Endothelial cell of umbilical vein (primary cell): Measurements from ENCODE around the gene GALNT9. TPM values are rescaled to one million over a fixed set of nuclear protein-coding genes. Genes with fewer than 3 reads are reported as not detected.
"Not testable (repeated sequence)": the region's sequence is repeated elsewhere in the genome, so short reads cannot be mapped to it uniquely, and the experiment has no call there.

ENCODE experiments used
- BruUV-seq: library from RNA; stranded (reverse); fragments of 400-500 nt; replicated peaks from 2 replicates; lab custom pipeline; 2021; lab: Mats Ljungman, UMichigan
- CTCF ChIA-PET: fragments of 300-600, 350-600 bp; sonication (Branson Sonifier 250); formaldehyde crosslinking; loops from one replicate; lab custom pipeline; 2021; ENCODE audit warnings: antibody characterized with exemption, inconsistent platforms; lab: Charles Lee
- POLR2A ChIA-PET: fragments of 300-600, 350-600 bp; sonication (Branson Sonifier 250); formaldehyde crosslinking; loops from one replicate; lab custom pipeline; 2021; ENCODE audit warnings: antibody characterized with exemption, inconsistent platforms; lab: Charles Lee
- DNase-seq: peaks from one replicate; pipeline ENCODE4 v3.0.0-alpha.2; 2011; ENCODE audit warnings: low read depth, low spot score
- FAIRE-seq: peaks from 2 replicates; lab custom pipeline; 2011; peaks lifted over from hg19 to GRCh38; lab: Jason Lieb, UNC
- H2AFZ ChIP-seq: 2 replicates; pipeline ENCODE4 v1.6.0; 2012; ENCODE audit warnings: low read depth, low read length, control low read depth, inconsistent platforms
- H3K27ac ChIP-seq: 2 replicates; pipeline ENCODE4 v1.5.1; 2011; ENCODE audit warnings: low read depth, mild to moderate bottlenecking, control low read depth, low read length, moderate library complexity; ENCODE audit not compliant: insufficient read depth
- H3K27me3 ChIP-seq, 2 experiments: 2 replicates each; pipeline versions ENCODE4 v1.6.0 to v1.6.1; 2011; ENCODE audit warnings: low read length in 2 of 2, mixed read lengths in 1 of 2; ENCODE audit not compliant: control insufficient read depth in 2 of 2, insufficient read depth in 2 of 2
- H3K36me3 ChIP-seq, 2 experiments: 2 replicates in 1 of 2; 3 replicates in 1 of 2; pipeline ENCODE4 v1.5.1; 2011; ENCODE audit warnings: low read length in 2 of 2, mild to moderate bottlenecking in 1 of 2, moderate library complexity in 1 of 2; ENCODE audit not compliant: control insufficient read depth in 2 of 2, insufficient read depth in 2 of 2; ENCODE audit errors: extremely low read depth in 1 of 2
- H3K4me1 ChIP-seq: 3 replicates; pipeline ENCODE4 v1.5.1; 2011; ENCODE audit warnings: mild to moderate bottlenecking, low read length; ENCODE audit not compliant: control insufficient read depth, insufficient read depth; ENCODE audit errors: extremely low read depth
- H3K4me2 ChIP-seq: 2 replicates; pipeline ENCODE4 v1.6.1; 2011; ENCODE audit warnings: low read length, control low read depth, mixed read lengths; ENCODE audit not compliant: insufficient read depth
- H3K4me3 ChIP-seq, 3 experiments: fragments of 200-600 bp in 1 of 3; sonication (generic), shearing (Covaris generic) in 1 of 3; replicated peaks in 1 of 3; 2 replicates each; pipeline ENCODE4 v1.5.1; 2011 to 2016; ENCODE audit warnings: control low read depth in 3 of 3, low read length in 3 of 3, mild to moderate bottlenecking in 2 of 3, inconsistent platforms in 1 of 3, low read depth in 1 of 3, moderate library complexity in 1 of 3; ENCODE audit not compliant: insufficient read depth in 1 of 3
- H3K79me2 ChIP-seq: 2 replicates; pipeline ENCODE4 v1.6.0; 2012; ENCODE audit warnings: low read length, inconsistent platforms; ENCODE audit not compliant: control insufficient read depth, insufficient read depth
- H3K9ac ChIP-seq: replicated peaks from 2 replicates; pipeline ENCODE3; 2011; ENCODE audit warnings: low read length, control low read depth; ENCODE audit not compliant: insufficient read depth; ENCODE audit errors: extremely low read depth
- H3K9me1 ChIP-seq: replicated peaks from 3 replicates; pipeline ENCODE4 v1.6.0; 2011; ENCODE audit warnings: mild to moderate bottlenecking, low read length; ENCODE audit not compliant: control insufficient read depth, insufficient read depth; ENCODE audit errors: extremely low read depth
- H3K9me3 ChIP-seq: replicated peaks from 2 replicates; pipeline ENCODE4 v1.5.1; 2012; ENCODE audit warnings: low read length, inconsistent platforms; ENCODE audit not compliant: control insufficient read depth, insufficient read depth
- H4K20me1 ChIP-seq: replicated peaks from 2 replicates; pipeline ENCODE3; 2011; ENCODE audit warnings: mild to moderate bottlenecking, low read length; ENCODE audit not compliant: control insufficient read depth, insufficient read depth; ENCODE audit errors: extremely low read depth
- CTCF ChIP-seq, 2 donors: IDR thresholded peaks; 1 replicate in 1 of 2; 2 replicates in 1 of 2; pipeline ENCODE4 v1.5.1; 2011; ENCODE audit warnings: low read length in 2 of 2, mild to moderate bottlenecking in 2 of 2, moderate library complexity in 2 of 2, control low read depth in 1 of 2, inconsistent platforms in 1 of 2, low read depth in 1 of 2; ENCODE audit not compliant: insufficient read depth in 1 of 2; ENCODE audit errors: extremely low read depth in 1 of 2
- EZH2 ChIP-seq: IDR thresholded peaks from 2 replicates; pipeline ENCODE4 v1.6.1; 2012; ENCODE audit warnings: borderline replicate concordance, low read depth, mild to moderate bottlenecking, moderate library complexity, low read length, inconsistent platforms; ENCODE audit not compliant: severe bottlenecking
- FOS ChIP-seq: IDR thresholded peaks from 2 replicates; pipeline ENCODE4 v1.6.1; 2011; ENCODE audit warnings: mild to moderate bottlenecking, low read length, moderate library complexity, borderline replicate concordance; ENCODE audit not compliant: insufficient read depth
- GATA2 ChIP-seq: IDR thresholded peaks from 2 replicates; pipeline ENCODE4 v1.7.0; 2011; ENCODE audit warnings: low read depth, mild to moderate bottlenecking, moderate library complexity, mixed read lengths, low read length; ENCODE audit not compliant: insufficient read length, insufficient read depth
- JUN ChIP-seq: IDR thresholded peaks from 2 replicates; pipeline ENCODE4 v1.6.1; 2011; ENCODE audit warnings: borderline replicate concordance, low read depth; ENCODE audit not compliant: insufficient read length, insufficient read depth
- MAX ChIP-seq: IDR thresholded peaks from 2 replicates; pipeline ENCODE4 v1.6.1; 2011; ENCODE audit not compliant: insufficient read depth, insufficient read length
- MYC ChIP-seq: IDR thresholded peaks from one replicate; pipeline ENCODE4 v1.6.1; 2011; ENCODE audit warnings: mild to moderate bottlenecking, low read depth, low read length
- POLR2A ChIP-seq: IDR thresholded peaks from 2 replicates; pipeline ENCODE4 v1.6.1; 2012; ENCODE audit warnings: low read depth, mild to moderate bottlenecking, control low read depth, low read length
- POLR2AphosphoS5 ChIP-seq: IDR thresholded peaks from 2 replicates; pipeline ENCODE4 v1.6.1; 2012; ENCODE audit warnings: low read depth, mild to moderate bottlenecking, control low read depth, low read length, moderate library complexity; ENCODE audit not compliant: insufficient read depth
- dilution Hi-C: fragments of 300-500 bp; cut with MboI; formaldehyde crosslinking; loops from one replicate; pipeline ENCODE4 v1.15.0; 2019; ENCODE audit warnings: low sequenced_read_pairs; ENCODE audit not compliant: extremely low pct_ligation_motif_present
- intact Hi-C: fragments of 100-400 bp; cut with micrococcal nuclease; formaldehyde crosslinking; loops from one replicate; pipeline ENCODE4 v1.10.0; 2022
- polyA plus RNA-seq, 4 experiments: library from polyadenylated mRNA; depleted of rRNA in 3 of 4; stranded (reverse) in 3 of 4; unstranded in 1 of 4; fragments of >200 nt; gene quantifications; 2 replicates each; pipeline versions ENCODE4 v1.2.1 to v1.2.3, GENCODE V29; 2011 to 2012; ENCODE audit warnings: missing spikeins in 1 of 4
- total RNA-seq: library from RNA; stranded (reverse); gene quantifications from 2 replicates; pipeline ENCODE4 v1.2.3, GENCODE V29; 2021

Gene GALNT9
- total and polyA plus RNA-seq, 2 donors (not counting 3 experiments of a cell fraction or from before 2014, with no cell fraction given) = 0.14 to 0.73 TPM

GRCh38 chr12:132253698-132254480 lies 75.5 kb downstream of the GALNT9 start:
- Histone ChIP-seq H3K9ac (no peak overlapping the region), H3K27ac (no peak overlapping the region), H3K36me3 (no peaks in the 10 kb centered on the region), H3K79me2 (no peaks in the 10 kb centered on the region), H3K9me1 (no peaks in the 10 kb centered on the region), H3K9me3 (no peaks in the 10 kb centered on the region), H3K4me1 (no peaks in the 10 kb centered on the region), H2AFZ (no peak overlapping the region), H4K20me1 (no peaks in the 10 kb centered on the region), H3K4me3 (no peak overlapping the region), H3K27me3 (no peaks in the 10 kb centered on the region), H3K4me2 (no peak overlapping the region)
- intact Hi-C loops (no loop called here), dilution Hi-C loops (no loop called here)
- no peak for FAIRE-seq
- TF ChIP-seq CTCF (IDR thresholded peaks at IDR 0.05; ENCODE audit: extremely low read depth in 1 of 2, insufficient read depth in 1 of 2, low read depth in 1 of 2, low read length in 2 of 2) (no peak), EZH2 (no peak), GATA2 (no peak), FOS (no peak), POLR2AphosphoS5 (no peak), MYC (no peak), JUN (no peak), MAX (no peak), POLR2A (no peak)
- CTCF ChIA-PET = interaction anchor here (0.7 kb wide), 1 partner anchor 31 kb away, joined by 3 read pairs; no protein-coding TSS in a partner anchor
- no TSS peak for BruUV-seq
- POLR2A ChIA-PET = interaction anchor here (0.7 kb wide), 1 partner anchor 40 kb away, joined by 7 read pairs; no protein-coding TSS in a partner anchor
- no peak for DNase-seq

- BruUV-seq, intact Hi-C loops, H3K4me3 ChIP-seq, H3K27me3 ChIP-seq, DNase-seq, POLR2A ChIA-PET, H3K9me1 ChIP-seq, H3K4me2 ChIP-seq, H3K79me2 ChIP-seq, H3K27ac ChIP-seq, H3K4me1 ChIP-seq, H3K9ac ChIP-seq, H3K36me3 ChIP-seq, H3K9me3 ChIP-seq, CTCF ChIA-PET, H2AFZ ChIP-seq, H4K20me1 ChIP-seq, dilution Hi-C loops, FAIRE-seq: not testable (repeated sequence)
Measured at GRCh38 chr12:132252981-132253380, 76.4 kb downstream of the GALNT9 start.
